HG03442 (cell line): Measurements from ENCODE around the gene TIMM44.

Source experiments
- ATAC-seq: cut with Tn5 transposase; IDR thresholded peaks from one replicate; pipeline ENCODE4 v1.9.1; 2021; ENCODE audit warnings: mild to moderate bottlenecking, moderate library complexity; ENCODE audit not compliant: unreplicated experiment

The TIMM44 gene

GRCh38 chr19:7915250-7916102 lies 28.0 kb downstream of the TIMM44 start:
- ATAC-seq = no peak

GRCh38 chr19:7914598-7915045 lies 28.8 kb downstream of the TIMM44 start, which contains the start of gene TGFBR3L:
Gene TGFBR3L (plus strand): TSS chr19:7914830.
- ATAC-seq = no peak

GRCh38 chr19:7914099-7914498 lies 29.4 kb downstream of the TIMM44 start:
- ATAC-seq = no peak

GRCh38 chr19:7913652-7914051 lies 29.8 kb downstream of the TIMM44 start:
- ATAC-seq = no peak

- ATAC-seq = no peak
Observed at GRCh38 chr19:7912697-7913564, 30.5 kb downstream of the TIMM44 start.

- no peak for ATAC-seq
Observed at GRCh38 chr19:7912144-7912696, 31.2 kb downstream of the TIMM44 start.

GRCh38 chr19:7911508-7912143 lies 31.8 kb downstream of the TIMM44 start:
- no peak for ATAC-seq

- no peak for ATAC-seq
Observed at GRCh38 chr19:7910321-7911161, 32.9 kb downstream of the TIMM44 start.

GRCh38 chr19:7909471-7910067 lies 33.9 kb downstream of the TIMM44 start:
- ATAC-seq = no peak

- no peak for ATAC-seq
Observed at GRCh38 chr19:7908742-7909461, 34.6 kb downstream of the TIMM44 start.

GRCh38 chr19:7908078-7908699 lies 35.3 kb downstream of the TIMM44 start:
- ATAC-seq = no peak

- no peak for ATAC-seq
Observed at GRCh38 chr19:7907544-7907943, 35.9 kb downstream of the TIMM44 start.

GRCh38 chr19:7907122-7907521 lies 36.3 kb downstream of the TIMM44 start:
- no peak for ATAC-seq

GRCh38 chr19:7905859-7906258 lies 37.6 kb downstream of the TIMM44 start:
- ATAC-seq = no peak

- no peak for ATAC-seq
Observed at GRCh38 chr19:7905268-7905667, 38.2 kb downstream of the TIMM44 start.

- peak; percentile 30 for ATAC-seq
Observed at GRCh38 chr19:7904074-7905020, 39.1 kb downstream of the TIMM44 start.
